ENCODE results near the gene ANGPTL5. TPM values are rescaled to one million over a fixed set of nuclear protein-coding genes. Genes with fewer than 3 reads are reported as not detected.
"Not testable (repeated sequence)": the region's sequence is repeated elsewhere in the genome, so short reads cannot be mapped to it uniquely, and the experiment has no call there.

The ANGPTL5 gene
- polyA plus RNA-seq, 1 donor (not counting 4 experiments of a cell fraction or from before 2014, with no cell fraction given) = 0.03 TPM

GRCh38 chr11:101860696-101861427 is 55.5 kb downstream of the ANGPTL5 start:
- Histone ChIP-seq H2AFZ (ENCODE audit: control insufficient read depth, low read length) (no peak overlapping the region), H3K27ac (ENCODE audit: control insufficient read depth, insufficient read depth, low read length) (no peak overlapping the region), H3K36me3 (ENCODE audit: control insufficient read depth in 2 of 2, extremely low read depth in 1 of 2, insufficient read depth in 2 of 2, low read length in 2 of 2) (no peaks in the 10 kb centered on the region), H3K4me3 (ENCODE audit: control insufficient read depth in 2 of 3, extremely low read depth in 1 of 3, insufficient read depth in 2 of 3, low read depth in 1 of 3, low read length in 3 of 3) (no peak overlapping the region), H3K79me2 (ENCODE audit: control insufficient read depth, insufficient read depth, low read length) (no peaks in the 10 kb centered on the region), H3K9me1 (ENCODE audit: control insufficient read depth, extremely low read depth, insufficient read depth, low read length) (no peaks in the 10 kb centered on the region), H3K4me1 (ENCODE audit: control insufficient read depth, extremely low read depth, insufficient read depth, low read length) (peaks cover 8% of the 10 kb centered on the region), H3K9ac (ENCODE audit: control insufficient read depth, extremely low read depth, insufficient read depth, low read length) (no peak overlapping the region), H3K4me2 (ENCODE audit: control insufficient read depth, extremely low read depth, insufficient read depth, low read depth, low read length) (no peak overlapping the region), H3K9me3 (ENCODE audit: control insufficient read depth, low read depth, low read length) (no peaks in the 10 kb centered on the region), H4K20me1 (ENCODE audit: control insufficient read depth, extremely low read depth, insufficient read depth, low read length) (no peaks in the 10 kb centered on the region), H3K27me3 (ENCODE audit: control insufficient read depth, extremely low read depth, insufficient read depth, low read length) (no peaks in the 10 kb centered on the region)
- DNase-seq (ENCODE audit: low read depth, low spot score) (no peak), FAIRE-seq (peak; percentile 75)
- dilution Hi-C loops (cut with MboI; ENCODE audit: extremely low pct_ligation_motif_present, low sequenced_read_pairs) = no loop called here
- TF ChIP-seq EZH2 (IDR thresholded peaks at IDR 0.05; ENCODE audit: low read length) = no peak
- TF ChIP-seq CTCF (optimal IDR thresholded peaks at IDR 0.05 in 1 of 3, IDR thresholded peaks at IDR 0.05 in 1 of 3, conservative IDR thresholded peaks at IDR 0.05 in 1 of 3; ENCODE audit: extremely low read depth in 1 of 3, insufficient read depth in 2 of 3, low read length in 3 of 3) = peak; percentile 73 to 90 (median 74)

GRCh38 chr11:101852260-101852659 is 64.1 kb downstream of the ANGPTL5 start:
- not testable (repeated sequence) for H3K4me3 ChIP-seq (ENCODE audit: control insufficient read depth in 2 of 3, extremely low read depth in 1 of 3, insufficient read depth in 2 of 3, low read depth in 1 of 3, low read length in 3 of 3); H2AFZ ChIP-seq (ENCODE audit: control insufficient read depth, low read length)

More at GRCh38 chr11:101852260-101852659, 64.1 kb downstream of the ANGPTL5 start:
- DNase-seq (ENCODE audit: low read depth, low spot score); H3K4me1 ChIP-seq (ENCODE audit: control insufficient read depth, extremely low read depth, insufficient read depth, low read length); H3K36me3 ChIP-seq (ENCODE audit: control insufficient read depth in 2 of 2, extremely low read depth in 1 of 2, insufficient read depth in 2 of 2, low read length in 2 of 2); H3K79me2 ChIP-seq (ENCODE audit: control insufficient read depth, insufficient read depth, low read length); H4K20me1 ChIP-seq (ENCODE audit: control insufficient read depth, extremely low read depth, insufficient read depth, low read length); FAIRE-seq; H3K4me2 ChIP-seq (ENCODE audit: control insufficient read depth, extremely low read depth, insufficient read depth, low read depth, low read length); H3K9ac ChIP-seq (ENCODE audit: control insufficient read depth, extremely low read depth, insufficient read depth, low read length); H3K9me1 ChIP-seq (ENCODE audit: control insufficient read depth, extremely low read depth, insufficient read depth, low read length); dilution Hi-C loops (cut with MboI; ENCODE audit: extremely low pct_ligation_motif_present, low sequenced_read_pairs); H3K27ac ChIP-seq (ENCODE audit: control insufficient read depth, insufficient read depth, low read length); H3K27me3 ChIP-seq (ENCODE audit: control insufficient read depth, extremely low read depth, insufficient read depth, low read length); H3K9me3 ChIP-seq (ENCODE audit: control insufficient read depth, low read depth, low read length): not testable (repeated sequence)
- peak; percentile 10 to 26 (median 24) for TF ChIP-seq CTCF (optimal IDR thresholded peaks at IDR 0.05 in 1 of 3, IDR thresholded peaks at IDR 0.05 in 1 of 3, conservative IDR thresholded peaks at IDR 0.05 in 1 of 3; ENCODE audit: extremely low read depth in 1 of 3, insufficient read depth in 2 of 3, low read length in 3 of 3)

All from keratinocyte (primary cell).